HPDE6-E6E7 (cell line): ENCODE data around the gene FAM53B.

Source experiments
- DNase-seq: peaks from one replicate; pipeline ENCODE4 v3.0.0; 2011; ENCODE audit warnings: missing footprints; ENCODE audit errors: extremely low spot score

Gene FAM53B

GRCh38 chr10:124728071-124728829 is 15.9 kb downstream of the FAM53B start:
- DNase-seq, result no peak

- DNase-seq, result no peak
Measured at GRCh38 chr10:124727361-124727960, 16.7 kb downstream of the FAM53B start.

GRCh38 chr10:124725791-124726190 is 18.4 kb downstream of the FAM53B start:
- no peak for DNase-seq

- no peak for DNase-seq
Measured at GRCh38 chr10:124725171-124725631, 19.0 kb downstream of the FAM53B start.

GRCh38 chr10:124724279-124725027 is 19.7 kb downstream of the FAM53B start:
- DNase-seq, result no peak

- DNase-seq, result no peak
Measured at GRCh38 chr10:124723826-124724225, 20.4 kb downstream of the FAM53B start.

GRCh38 chr10:124722798-124723783 is 21.1 kb downstream of the FAM53B start:
- no peak for DNase-seq

- DNase-seq, result no peak
Measured at GRCh38 chr10:124721330-124722045, 22.7 kb downstream of the FAM53B start.

- peak; percentile 73 for DNase-seq
Measured at GRCh38 chr10:124719213-124719851, 24.8 kb downstream of the FAM53B start.

GRCh38 chr10:124717911-124718741 is 26.1 kb downstream of the FAM53B start:
- no peak for DNase-seq

GRCh38 chr10:124717041-124717757 is 27.0 kb downstream of the FAM53B start:
- no peak for DNase-seq

- no peak for DNase-seq
Measured at GRCh38 chr10:124716369-124716768, 27.8 kb downstream of the FAM53B start.

GRCh38 chr10:124715439-124715838 is 28.7 kb downstream of the FAM53B start:
- no peak for DNase-seq

GRCh38 chr10:124713679-124714255 is 30.4 kb downstream of the FAM53B start:
- no peak for DNase-seq

- no peak for DNase-seq
Measured at GRCh38 chr10:124712704-124713407, 31.3 kb downstream of the FAM53B start.

GRCh38 chr10:124711145-124711544 is 33.0 kb downstream of the FAM53B start:
- no peak for DNase-seq

- DNase-seq, result no peak
Measured at GRCh38 chr10:124710266-124710881, 33.8 kb downstream of the FAM53B start.
